K562 (cell line): ENCODE results near the gene HARS2. TPM values are rescaled to one million over a fixed set of nuclear protein-coding genes. Genes with fewer than 3 reads are reported as not detected.

Experiments used
- ATAC-seq: fragments of 200-7000 bp; cut with Tn5 transposase; 3 replicates; pipeline ENCODE4 v1.9.1; 2020; ENCODE audit warnings: moderate library complexity
- BruUV-seq: library from RNA; stranded (reverse); fragments of 400-500 nt; replicated peaks from 2 replicates; lab custom pipeline; 2021; lab: Mats Ljungman, UMichigan
- CTCF ChIA-PET: fragments of 300-600 bp; formaldehyde crosslinking; extraction: SDS; loops from one replicate; lab custom pipeline; 2021; ENCODE audit warnings: low intra/inter-chr PET ratio; lab: Yijun Ruan, JAX
- POLR2A ChIA-PET: fragments of 300-600, 350-650 bp; sonication (Branson Sonifier 250); formaldehyde crosslinking; extraction: SDS; loops from one replicate; lab custom pipeline; 2021; ENCODE audit warnings: antibody characterized with exemption, inconsistent platforms; lab: Yijun Ruan, JAX
- DNase-seq, 4 experiments: peaks; one replicate each; pipeline versions ENCODE4 v3.0.0 to v3.0.0-alpha.2; 2011 to 2018; ENCODE audit warnings: low spot score in 3 of 4, mixed read lengths in 3 of 4; ENCODE audit errors: extremely low read depth in 1 of 4
- FAIRE-seq: peaks from 2 replicates; lab custom pipeline; 2011; peaks lifted over from hg19 to GRCh38; lab: Jason Lieb, UNC
- H2AFZ ChIP-seq: 2 replicates; pipeline ENCODE4 v1.6.0; 2011; ENCODE audit warnings: low read depth, low read length, control low read depth, inconsistent platforms
- H3K27ac ChIP-seq: fragments of 200-600 bp; 3 replicates; pipeline ENCODE4 v1.8.0; 2011; ENCODE audit warnings: low read depth, mild to moderate bottlenecking, control low read depth, inconsistent platforms, low read length, moderate library complexity, mixed read lengths; ENCODE audit errors: extremely low read depth
- H3K27me3 ChIP-seq, 2 experiments: fragments of 300-600 bp in 1 of 2; 2 replicates in 1 of 2; 3 replicates in 1 of 2; pipeline versions ENCODE4 v1.6.0 to v1.8.0; 2011; ENCODE audit warnings: inconsistent platforms in 2 of 2, low read length in 2 of 2, mild to moderate bottlenecking in 1 of 2, mixed read lengths in 1 of 2, moderate library complexity in 1 of 2; ENCODE audit not compliant: control insufficient read depth in 2 of 2, insufficient read depth in 2 of 2
- H3K36me3 ChIP-seq: fragments of 300-600 bp; 3 replicates; pipeline ENCODE4 v1.8.0; 2011; ENCODE audit warnings: mild to moderate bottlenecking, low read length, inconsistent platforms; ENCODE audit not compliant: control insufficient read depth, insufficient read depth
- H3K4me1 ChIP-seq, 2 experiments: fragments of 200-600 bp in 1 of 2; replicated peaks in 1 of 2; 2 replicates in 1 of 2; 3 replicates in 1 of 2; pipeline versions ENCODE4 v1.5.1 to v1.8.0; 2011; ENCODE audit warnings: inconsistent platforms in 2 of 2, low read length in 2 of 2, mild to moderate bottlenecking in 1 of 2, mixed read lengths in 1 of 2, moderate library complexity in 1 of 2; ENCODE audit not compliant: control insufficient read depth in 2 of 2, insufficient read depth in 2 of 2
- H3K4me2 ChIP-seq: 2 replicates; pipeline ENCODE4 v1.6.1; 2011; ENCODE audit warnings: low read length, control low read depth, inconsistent platforms, mixed read lengths; ENCODE audit not compliant: insufficient read depth
- H3K4me3 ChIP-seq: fragments of 200-600 bp; sonication (generic), shearing (Covaris generic); 2 replicates; pipeline ENCODE4 v1.5.1; 2016; ENCODE audit warnings: control low read depth, inconsistent platforms
- H3K79me2 ChIP-seq: fragments of 200-600 bp; 3 replicates; pipeline ENCODE4 v1.8.0; 2011; ENCODE audit warnings: low read length, inconsistent platforms; ENCODE audit not compliant: control insufficient read depth, insufficient read depth
- H3K9ac ChIP-seq, 2 experiments: 2 replicates each; pipeline versions ENCODE4 v1.6.0 to v1.6.1; 2011; ENCODE audit warnings: low read depth in 2 of 2, low read length in 2 of 2, control low read depth in 1 of 2, inconsistent platforms in 1 of 2, mild to moderate bottlenecking in 1 of 2, mixed read lengths in 1 of 2; ENCODE audit not compliant: insufficient read depth in 1 of 2
- H3K9me1 ChIP-seq: one replicate; pipeline ENCODE4 v1.6.0; 2011; ENCODE audit warnings: inconsistent platforms, mild to moderate bottlenecking, low read length, moderate library complexity; ENCODE audit not compliant: control insufficient read depth, insufficient read depth
- H3K9me3 ChIP-seq: replicated peaks from 2 replicates; pipeline ENCODE4 v1.5.1; 2011; ENCODE audit warnings: low read depth, low read length, inconsistent platforms; ENCODE audit not compliant: control insufficient read depth, insufficient read depth
- H4K20me1 ChIP-seq: replicated peaks from 2 replicates; pipeline ENCODE4 v1.6.1; 2011; ENCODE audit warnings: low read length, inconsistent platforms, mixed read lengths; ENCODE audit not compliant: control insufficient read depth, insufficient read depth
- GTF2F1 ChIP-seq: IDR thresholded peaks from 2 replicates; pipeline ENCODE4 v1.6.1; 2011; ENCODE audit warnings: low read depth, low read length, improper control_type of control experiment
- HMG20A ChIP-seq: fragments of 450-650 bp; formaldehyde crosslinking; conservative IDR thresholded peaks from 2 replicates; pipeline ENCODE4 v1.4.0; 2020; ENCODE audit warnings: mild to moderate bottlenecking, mixed read lengths
- NFATC3 ChIP-seq: fragments of 450-650 bp; IDR thresholded peaks from 2 replicates; pipeline ENCODE4 v1.6.1; 2017; ENCODE audit warnings: mild to moderate bottlenecking
- ZBED1 ChIP-seq: IDR thresholded peaks from 2 replicates; pipeline ENCODE4 v1.6.1; 2014
- ZNF12 ChIP-seq: sonication (generic); formaldehyde crosslinking; IDR thresholded peaks from 2 replicates; pipeline ENCODE4 v1.4.0; 2020; ENCODE audit warnings: mild to moderate bottlenecking, missing genetic modification reagents
- ZNF3 ChIP-seq: fragments of 250-450 bp; sonication (Bioruptor Pico); IDR thresholded peaks from 2 replicates; pipeline ENCODE4 v1.5.0; 2021; ENCODE audit warnings: mild to moderate bottlenecking, moderate library complexity
- ZNF717 ChIP-seq: fragments of 250-450 bp; sonication (Bioruptor Pico); IDR thresholded peaks from 2 replicates; pipeline ENCODE4 v1.5.0; 2021
- WGBS: fragments of 100-300 bp; shearing (Covaris generic); methylation state at CpG from one replicate; pipeline ENCODE4 v1.1.6; 2016; ENCODE audit warnings: low coverage, mixed read lengths; ENCODE audit not compliant: insufficient coverage; ENCODE audit errors: missing lambda C conversion rate; 5-methylcytosine and 5-hydroxymethylcytosine counted together
- in situ Hi-C: fragments of 300-500 bp; cut with MboI; formaldehyde crosslinking; loops from 4 replicates; pipeline ENCODE4 v1.15.0; 2018; ENCODE audit warnings: inconsistent platforms, mixed read lengths
- intact Hi-C: fragments of 100-400 bp; cut with micrococcal nuclease; formaldehyde crosslinking; loops from 2 replicates; pipeline ENCODE4 v1.14.2; 2022
- polyA plus RNA-seq, 8 experiments: library from polyadenylated mRNA; depleted of rRNA in 4 of 8; stranded (reverse) in 5 of 8; unstranded in 3 of 8; fragments of >200 nt; fragmentation: Nextera tagmentation in 2 of 8; fragmentation: Illumina TruSeq in 1 of 8; extraction: Ambion mirVana in 2 of 8; extraction: Trizol in 1 of 8; gene quantifications; 2 replicates each; pipeline versions ENCODE4 v1.2.1 to v1.2.3, GENCODE V29; 2011 to 2014; ENCODE audit warnings: inconsistent platforms in 1 of 8, missing spikeins in 1 of 8
- total RNA-seq, 7 experiments: library from RNA; depleted of rRNA in 6 of 7; stranded (reverse); fragments of >200 nt in 6 of 7; fragmentation: Illumina TruSeq in 2 of 7; extraction: Trizol in 2 of 7; gene quantifications; 2 replicates each; pipeline versions ENCODE4 v1.2.1 to v1.2.3, GENCODE V29; 2011 to 2021; ENCODE audit warnings: low replicate concordance in 1 of 7
- TF ChIP-seq, protein P1 (sequence below): sonication (generic); formaldehyde crosslinking; IDR thresholded peaks from 2 replicates; pipeline ENCODE4 v1.8.0; 2022; ENCODE audit warnings: missing genetic modification reagents, mild to moderate bottlenecking, borderline replicate concordance
- TF ChIP-seq, protein P2 (sequence below): fragments of 250-450 bp; sonication (Bioruptor Pico); IDR thresholded peaks from 2 replicates; pipeline ENCODE4 v1.8.0; 2021; ENCODE audit warnings: moderate library complexity, mild to moderate bottlenecking, inconsistent platforms
- TF ChIP-seq, protein P3 (sequence below), 2 experiments: fragments of 450-650 bp in 1 of 2; sonication (generic) in 1 of 2; formaldehyde crosslinking in 1 of 2; IDR thresholded peaks; 2 replicates each; pipeline versions ENCODE4 v1.7.1 to v1.9.0; 2016 to 2022; ENCODE audit warnings: inconsistent platforms in 1 of 2, mild to moderate bottlenecking in 1 of 2, missing genetic modification reagents in 1 of 2

The HARS2 gene
- total and polyA plus RNA-seq, 9 of the 15 experiments (the other 6 are each of a cell fraction or from before 2014, with no cell fraction given): 8.5 to 41.6 (median 27.1) TPM

DNA sequence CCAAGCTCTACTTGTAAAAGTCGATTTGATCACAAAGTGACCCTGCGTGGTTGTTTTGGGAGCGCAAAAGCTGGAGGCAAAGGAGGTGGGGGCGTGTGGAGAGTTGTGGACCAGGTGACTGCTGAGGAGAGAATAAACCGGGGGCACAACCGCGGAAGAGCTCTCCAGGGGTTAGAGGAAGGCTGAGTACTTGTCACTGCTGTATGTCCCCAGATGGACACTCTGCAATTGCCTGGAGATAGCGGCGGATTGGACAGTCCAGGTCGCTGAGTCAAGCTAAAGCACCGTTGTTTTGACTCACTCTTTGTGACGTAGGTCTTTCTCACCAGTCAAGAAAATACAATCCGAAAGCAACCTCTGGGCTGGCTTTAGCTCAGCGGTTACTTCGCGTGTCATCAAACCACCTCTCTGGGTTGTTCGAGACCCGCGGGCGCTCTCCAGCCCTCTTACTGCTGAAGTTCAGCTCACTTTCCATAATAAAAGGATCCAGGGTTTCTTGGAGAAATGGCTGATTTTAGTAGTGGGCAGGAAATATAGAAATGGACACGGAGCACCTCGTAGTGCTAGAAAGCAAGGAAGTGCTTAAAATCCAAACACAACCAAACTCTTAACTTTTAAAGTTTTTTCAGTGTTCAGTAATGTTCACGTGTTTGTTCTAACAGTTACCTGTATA is 34.7 kb downstream of the HARS2 start:
- DNase-seq: peak; percentile 73 to 96 (median 84)
- H3K4me3 ChIP-seq: peak overlapping the region; percentile 83
- H3K36me3 ChIP-seq: no peaks in the 10 kb centered on the region
- in situ Hi-C loops: loop anchor here (10.0 kb wide), 1 partner anchor 481 kb away; no protein-coding TSS in a partner anchor
- intact Hi-C loops: loop anchor here (5.0 kb wide), 1 partner anchor 364 kb away; the partner anchor contains the start of gene SLC4A9
- peak overlapping the region; percentile 97 for H2AFZ ChIP-seq
- ChIA-PET CTCF (no interaction called here), POLR2A (interaction anchor here (0.6 to 1.8 kb wide), 12 partner anchors 9 to 353 kb away, joined by 3 to 10 read pairs (median 4); partner anchors contain the start of genes EIF4EBP3, IK, NDUFA2 and ZMAT2)
- H3K79me2 ChIP-seq: no peaks in the 10 kb centered on the region
- H3K4me2 ChIP-seq: peak overlapping the region; percentile 94
- no peaks in the 10 kb centered on the region for H3K27me3 ChIP-seq
- peak; percentile 98 for ATAC-seq
- peak overlapping the region; percentile 87 to 90 for H3K9ac ChIP-seq
- no peaks in the 10 kb centered on the region for H3K9me3 ChIP-seq
- WGBS: 2% methylated on average over 23 of the region's 23 CpGs
- peak overlapping the region; percentile 94 for H3K27ac ChIP-seq
- no peaks in the 10 kb centered on the region for H4K20me1 ChIP-seq
- H3K4me1 ChIP-seq: no peaks in the 10 kb centered on the region; a peak in 1 of 5 replicates
- BruUV-seq: no TSS peak
- no peaks in the 10 kb centered on the region for H3K9me1 ChIP-seq
- peak; percentile 98 for FAIRE-seq
- TF ChIP-seq ZNF12: no peak
- TF ChIP-seq GTF2F1: peak; percentile 65; the same call in 1 of the 2 replicates
- no peak for TF ChIP-seq ZNF717 (CRISPR knock-in tag)
- no peak for TF ChIP-seq ZNF3
- TF ChIP-seq, protein P1, sequence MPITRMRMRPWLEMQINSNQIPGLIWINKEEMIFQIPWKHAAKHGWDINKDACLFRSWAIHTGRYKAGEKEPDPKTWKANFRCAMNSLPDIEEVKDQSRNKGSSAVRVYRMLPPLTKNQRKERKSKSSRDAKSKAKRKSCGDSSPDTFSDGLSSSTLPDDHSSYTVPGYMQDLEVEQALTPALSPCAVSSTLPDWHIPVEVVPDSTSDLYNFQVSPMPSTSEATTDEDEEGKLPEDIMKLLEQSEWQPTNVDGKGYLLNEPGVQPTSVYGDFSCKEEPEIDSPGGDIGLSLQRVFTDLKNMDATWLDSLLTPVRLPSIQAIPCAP (CRISPR knock-in tag): no peak
- TF ChIP-seq, protein P2, sequence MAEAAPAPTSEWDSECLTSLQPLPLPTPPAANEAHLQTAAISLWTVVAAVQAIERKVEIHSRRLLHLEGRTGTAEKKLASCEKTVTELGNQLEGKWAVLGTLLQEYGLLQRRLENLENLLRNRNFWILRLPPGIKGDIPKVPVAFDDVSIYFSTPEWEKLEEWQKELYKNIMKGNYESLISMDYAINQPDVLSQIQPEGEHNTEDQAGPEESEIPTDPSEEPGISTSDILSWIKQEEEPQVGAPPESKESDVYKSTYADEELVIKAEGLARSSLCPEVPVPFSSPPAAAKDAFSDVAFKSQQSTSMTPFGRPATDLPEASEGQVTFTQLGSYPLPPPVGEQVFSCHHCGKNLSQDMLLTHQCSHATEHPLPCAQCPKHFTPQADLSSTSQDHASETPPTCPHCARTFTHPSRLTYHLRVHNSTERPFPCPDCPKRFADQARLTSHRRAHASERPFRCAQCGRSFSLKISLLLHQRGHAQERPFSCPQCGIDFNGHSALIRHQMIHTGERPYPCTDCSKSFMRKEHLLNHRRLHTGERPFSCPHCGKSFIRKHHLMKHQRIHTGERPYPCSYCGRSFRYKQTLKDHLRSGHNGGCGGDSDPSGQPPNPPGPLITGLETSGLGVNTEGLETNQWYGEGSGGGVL: no peak
- TF ChIP-seq HMG20A (CRISPR knock-in tag): no peak
- TF ChIP-seq NFATC3: no peak
- TF ChIP-seq, protein P3, sequence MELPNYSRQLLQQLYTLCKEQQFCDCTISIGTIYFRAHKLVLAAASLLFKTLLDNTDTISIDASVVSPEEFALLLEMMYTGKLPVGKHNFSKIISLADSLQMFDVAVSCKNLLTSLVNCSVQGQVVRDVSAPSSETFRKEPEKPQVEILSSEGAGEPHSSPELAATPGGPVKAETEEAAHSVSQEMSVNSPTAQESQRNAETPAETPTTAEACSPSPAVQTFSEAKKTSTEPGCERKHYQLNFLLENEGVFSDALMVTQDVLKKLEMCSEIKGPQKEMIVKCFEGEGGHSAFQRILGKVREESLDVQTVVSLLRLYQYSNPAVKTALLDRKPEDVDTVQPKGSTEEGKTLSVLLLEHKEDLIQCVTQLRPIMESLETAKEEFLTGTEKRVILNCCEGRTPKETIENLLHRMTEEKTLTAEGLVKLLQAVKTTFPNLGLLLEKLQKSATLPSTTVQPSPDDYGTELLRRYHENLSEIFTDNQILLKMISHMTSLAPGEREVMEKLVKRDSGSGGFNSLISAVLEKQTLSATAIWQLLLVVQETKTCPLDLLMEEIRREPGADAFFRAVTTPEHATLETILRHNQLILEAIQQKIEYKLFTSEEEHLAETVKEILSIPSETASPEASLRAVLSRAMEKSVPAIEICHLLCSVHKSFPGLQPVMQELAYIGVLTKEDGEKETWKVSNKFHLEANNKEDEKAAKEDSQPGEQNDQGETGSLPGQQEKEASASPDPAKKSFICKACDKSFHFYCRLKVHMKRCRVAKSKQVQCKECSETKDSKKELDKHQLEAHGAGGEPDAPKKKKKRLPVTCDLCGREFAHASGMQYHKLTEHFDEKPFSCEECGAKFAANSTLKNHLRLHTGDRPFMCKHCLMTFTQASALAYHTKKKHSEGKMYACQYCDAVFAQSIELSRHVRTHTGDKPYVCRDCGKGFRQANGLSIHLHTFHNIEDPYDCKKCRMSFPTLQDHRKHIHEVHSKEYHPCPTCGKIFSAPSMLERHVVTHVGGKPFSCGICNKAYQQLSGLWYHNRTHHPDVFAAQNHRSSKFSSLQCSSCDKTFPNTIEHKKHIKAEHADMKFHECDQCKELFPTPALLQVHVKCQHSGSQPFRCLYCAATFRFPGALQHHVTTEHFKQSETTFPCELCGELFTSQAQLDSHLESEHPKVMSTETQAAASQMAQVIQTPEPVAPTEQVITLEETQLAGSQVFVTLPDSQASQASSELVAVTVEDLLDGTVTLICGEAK (IDR thresholded peaks at IDR 0.05): peak; percentile 86
- TF ChIP-seq, protein P3 (CRISPR knock-in tag; IDR thresholded peaks at IDR 0.05): no peak
- TF ChIP-seq ZBED1: no peak
